SK-N-SH (cell line): ENCODE measurements around the gene FBXO42. TPM values are rescaled to one million over a fixed set of nuclear protein-coding genes. Genes with fewer than 3 reads are reported as not detected.

Experiments used
- CTCF ChIA-PET: fragments of 300-600, 350-600 bp; formaldehyde crosslinking; extraction: SDS; loops from one replicate; lab custom pipeline; 2021; lab: Yijun Ruan, JAX
- POLR2A ChIA-PET: fragments of 350-600 bp; sonication (Branson Sonifier 250); formaldehyde crosslinking; extraction: SDS; loops from one replicate; lab custom pipeline; 2020; ENCODE audit warnings: antibody characterized with exemption, inconsistent platforms; lab: Yijun Ruan, JAX
- DNase-seq: peaks from one replicate; pipeline ENCODE4 v3.0.0; 2012
- H2AFZ ChIP-seq: fragments of 200-600 bp; sonication (generic); 2 replicates; pipeline ENCODE4 v1.8.1; 2016; ENCODE audit warnings: antibody characterized with exemption, mild to moderate bottlenecking, low read depth
- H3F3A ChIP-seq: fragments of 200-600 bp; sonication (generic); replicated peaks from 2 replicates; pipeline ENCODE3; 2016; ENCODE audit warnings: antibody characterized with exemption, mild to moderate bottlenecking; ENCODE audit not compliant: insufficient read depth
- H3K27ac ChIP-seq, 2 experiments: fragments of 200-500 bp in 1 of 2; fragments of 200-600 bp in 1 of 2; sonication (Bioruptor generic) in 1 of 2; sonication (generic), shearing (Covaris generic) in 1 of 2; 2 replicates each; pipeline versions ENCODE4 v1.5.1 to v1.6.1; 2014 to 2016; ENCODE audit warnings: low read depth in 2 of 2, inconsistent platforms in 1 of 2, low read length in 1 of 2, mild to moderate bottlenecking in 1 of 2, mixed read lengths in 1 of 2
- H3K27me3 ChIP-seq: fragments of 200-600 bp; sonication (generic), shearing (Covaris generic); 2 replicates; pipeline ENCODE4 v1.6.1; 2016; ENCODE audit warnings: mixed run types; ENCODE audit not compliant: insufficient read depth
- H3K36me3 ChIP-seq, 2 experiments: fragments of 200-500 bp in 1 of 2; fragments of 200-600 bp in 1 of 2; sonication (Bioruptor generic) in 1 of 2; sonication (generic) in 1 of 2; replicated peaks in 1 of 2; 2 replicates each; pipeline versions ENCODE3 to v1.5.1; 2014 to 2016; ENCODE audit warnings: low read length in 1 of 2, mild to moderate bottlenecking in 1 of 2; ENCODE audit not compliant: insufficient read depth in 2 of 2, control insufficient read depth in 1 of 2
- H3K4me1 ChIP-seq, 2 experiments: fragments of 200-500 bp in 1 of 2; fragments of 200-600 bp in 1 of 2; sonication (Bioruptor generic) in 1 of 2; sonication (generic), shearing (Covaris generic) in 1 of 2; 2 replicates each; pipeline versions ENCODE4 v1.5.1 to v1.6.1; 2014 to 2016; ENCODE audit warnings: low read depth in 1 of 2, low read length in 1 of 2, mixed run types in 1 of 2; ENCODE audit not compliant: insufficient read depth in 2 of 2, control insufficient read depth in 1 of 2
- H3K4me2 ChIP-seq: fragments of 200-600 bp; sonication (generic), shearing (Covaris generic); 2 replicates; pipeline ENCODE4 v1.6.1; 2017; ENCODE audit warnings: mixed run types
- H3K4me3 ChIP-seq, 2 experiments: fragments of 200-500 bp in 1 of 2; fragments of 200-600 bp in 1 of 2; sonication (Bioruptor generic) in 1 of 2; sonication (generic), shearing (Covaris generic) in 1 of 2; 2 replicates each; pipeline versions ENCODE4 v1.5.1 to v1.8.1; 2014 to 2016; ENCODE audit warnings: low read depth in 2 of 2, inconsistent platforms in 1 of 2, low read length in 1 of 2, mild to moderate bottlenecking in 1 of 2, mixed read lengths in 1 of 2, moderate library complexity in 1 of 2
- H3K79me2 ChIP-seq: fragments of 200-600 bp; sonication (generic); 2 replicates; pipeline ENCODE4 v1.8.1; 2017; ENCODE audit warnings: mild to moderate bottlenecking; ENCODE audit not compliant: insufficient read depth
- H3K9ac ChIP-seq: fragments of 200-600 bp; sonication (generic); 2 replicates; pipeline ENCODE4 v1.6.1; 2017; ENCODE audit warnings: mixed run types
- H3K9me2 ChIP-seq: fragments of 200-600 bp; sonication (generic); 2 replicates; pipeline ENCODE4 v1.6.1; 2017; ENCODE audit warnings: mixed run types
- H3K9me3 ChIP-seq: fragments of 200-600 bp; sonication (generic); 2 replicates; pipeline ENCODE4 v1.6.1; 2017; ENCODE audit warnings: mixed run types, mild to moderate bottlenecking, moderate library complexity
- H4K20me1 ChIP-seq: fragments of 200-600 bp; sonication (generic); 2 replicates; pipeline ENCODE4 v1.6.1; 2017; ENCODE audit warnings: mild to moderate bottlenecking, mixed run types; ENCODE audit not compliant: insufficient read depth
- CHD2 ChIP-seq: fragments of 150-350 bp; IDR thresholded peaks from 2 replicates; pipeline ENCODE4 v1.6.1; 2018; ENCODE audit warnings: low read length; ENCODE audit not compliant: partially characterized antibody
- FOSL2 ChIP-seq: IDR thresholded peaks from 2 replicates; pipeline ENCODE4 v1.4.0; 2012; ENCODE audit warnings: low read depth, mild to moderate bottlenecking, moderate library complexity, borderline replicate concordance
- MEF2A ChIP-seq: IDR thresholded peaks from 2 replicates; pipeline ENCODE4 v1.4.0; 2012; ENCODE audit warnings: low read depth, borderline replicate concordance
- MXI1 ChIP-seq: IDR thresholded peaks from 2 replicates; pipeline ENCODE4 v1.6.1; 2012; ENCODE audit warnings: mild to moderate bottlenecking, low read depth, low read length, improper control_type of control experiment
- NRF1 ChIP-seq: IDR thresholded peaks from 2 replicates; pipeline ENCODE4 v1.6.1; 2012; ENCODE audit warnings: low read depth, mild to moderate bottlenecking, low read length
- RCOR1 ChIP-seq: fragments of 150-350 bp; IDR thresholded peaks from 2 replicates; pipeline ENCODE4 v1.6.1; 2017; ENCODE audit warnings: antibody characterized with exemption, low read length
- RFX5 ChIP-seq: IDR thresholded peaks from 2 replicates; pipeline ENCODE4 v1.6.1; 2012; ENCODE audit warnings: mild to moderate bottlenecking, improper control_type of control experiment, low read length
- RXRA ChIP-seq: IDR thresholded peaks from 2 replicates; pipeline ENCODE4 v1.4.0; 2012; ENCODE audit warnings: low read depth, mild to moderate bottlenecking, borderline replicate concordance
- SMC3 ChIP-seq: IDR thresholded peaks from 2 replicates; pipeline ENCODE4 v1.6.1; 2012; ENCODE audit warnings: low read depth, low read length, improper control_type of control experiment
- TAF1 ChIP-seq: IDR thresholded peaks from 2 replicates; pipeline ENCODE4 v1.6.1; 2012; ENCODE audit warnings: low read depth, mild to moderate bottlenecking, low read length, moderate library complexity, borderline replicate concordance
- TCF12 ChIP-seq: IDR thresholded peaks from 2 replicates; pipeline ENCODE4 v1.4.0; 2012
- TEAD4 ChIP-seq: IDR thresholded peaks from 2 replicates; pipeline ENCODE4 v1.4.0; 2012; ENCODE audit warnings: mild to moderate bottlenecking, borderline replicate concordance; ENCODE audit not compliant: insufficient read depth
- WGBS: methylation state at CpG from one replicate; pipeline ENCODE4 v1.1.6; 2017; ENCODE audit warnings: low lambda C conversion rate; 5-methylcytosine and 5-hydroxymethylcytosine counted together
- polyA plus RNA-seq, 3 experiments: library from polyadenylated mRNA; depleted of rRNA; stranded (reverse); fragments of >200 nt; gene quantifications; 2 replicates each; pipeline ENCODE4 v1.2.3, GENCODE V29; 2012
- TF ChIP-seq, protein P1 (sequence below): IDR thresholded peaks from 2 replicates; pipeline ENCODE4 v1.4.0; 2012; ENCODE audit warnings: low read depth, borderline replicate concordance
- TF ChIP-seq, protein P2 (sequence below): IDR thresholded peaks from 2 replicates; pipeline ENCODE4 v1.4.0; 2012; ENCODE audit warnings: low read depth
- TF ChIP-seq, protein P3 (sequence below): IDR thresholded peaks from 2 replicates; pipeline ENCODE4 v1.6.1; 2012; ENCODE audit warnings: mild to moderate bottlenecking, low read depth, low read length, moderate library complexity

FBXO42 gene
- polyA plus RNA-seq, 1 of the 3 experiments (the other 2 are of a cell fraction) = 8.6 TPM

DNA sequence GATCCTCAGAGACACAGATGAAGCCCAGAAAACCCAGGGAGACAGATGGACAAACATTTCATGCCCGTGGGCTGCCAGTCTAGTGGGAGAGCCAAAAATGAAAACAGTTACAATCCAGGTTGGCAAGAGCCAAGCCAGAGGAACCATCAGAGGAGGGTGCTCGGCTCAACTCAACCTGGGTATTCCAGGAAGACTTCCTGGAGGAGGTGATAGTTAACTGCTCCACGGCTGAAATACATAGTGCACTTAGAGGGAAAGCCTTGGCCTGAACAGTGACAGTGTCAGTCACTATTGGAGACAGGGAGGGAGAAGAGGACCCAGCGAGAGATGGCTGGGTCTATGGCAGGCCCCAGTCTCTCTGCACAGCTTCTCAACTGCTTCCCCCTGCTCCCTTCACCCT is 141.7 kb downstream of the FBXO42 start (continued):
- TF ChIP-seq CHD2 = no peak
- TF ChIP-seq FOSL2 = no peak
- TF ChIP-seq MEF2A = no peak
- TF ChIP-seq, protein P1, sequence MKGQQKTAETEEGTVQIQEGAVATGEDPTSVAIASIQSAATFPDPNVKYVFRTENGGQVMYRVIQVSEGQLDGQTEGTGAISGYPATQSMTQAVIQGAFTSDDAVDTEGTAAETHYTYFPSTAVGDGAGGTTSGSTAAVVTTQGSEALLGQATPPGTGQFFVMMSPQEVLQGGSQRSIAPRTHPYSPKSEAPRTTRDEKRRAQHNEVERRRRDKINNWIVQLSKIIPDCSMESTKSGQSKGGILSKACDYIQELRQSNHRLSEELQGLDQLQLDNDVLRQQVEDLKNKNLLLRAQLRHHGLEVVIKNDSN = no peak
- TF ChIP-seq RXRA = no peak
- TF ChIP-seq, protein P2, sequence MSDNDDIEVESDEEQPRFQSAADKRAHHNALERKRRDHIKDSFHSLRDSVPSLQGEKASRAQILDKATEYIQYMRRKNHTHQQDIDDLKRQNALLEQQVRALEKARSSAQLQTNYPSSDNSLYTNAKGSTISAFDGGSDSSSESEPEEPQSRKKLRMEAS = no peak

DNA sequence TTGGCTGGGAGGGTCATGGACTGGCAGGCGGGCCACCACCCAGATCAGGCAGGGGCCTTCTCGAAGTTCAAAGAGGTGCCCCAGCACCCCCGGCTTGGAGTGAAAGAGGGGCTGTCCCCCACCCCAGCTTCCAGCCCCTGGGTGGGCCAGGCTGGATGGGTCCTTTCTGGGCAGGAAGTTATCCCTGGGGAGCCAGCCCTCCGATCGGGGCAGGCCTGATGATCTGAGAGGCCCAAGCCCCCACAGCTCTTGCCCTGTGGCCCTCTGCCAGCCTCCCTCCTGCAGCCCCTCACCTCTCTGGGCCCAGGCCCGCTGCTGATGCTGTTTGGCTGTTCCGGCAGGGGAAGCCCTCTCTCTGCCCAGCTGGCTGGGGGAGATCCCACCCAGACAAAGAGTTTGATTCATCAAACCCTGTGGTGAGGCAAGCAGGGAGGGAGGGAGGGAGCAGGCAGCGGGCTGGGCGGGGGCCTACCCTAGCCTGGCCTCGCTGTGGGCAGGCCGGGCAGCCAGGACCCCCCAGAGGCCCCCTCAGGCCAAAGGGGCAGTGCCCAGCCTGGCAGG is 142.4 kb downstream of the FBXO42 start:
- DNase-seq = no peak

More for the DNA sequence above, 142.4 kb downstream of the FBXO42 start:
- 90% methylated on average over 9 of the region's 11 CpGs for WGBS
- Histone ChIP-seq H2AFZ (no peak overlapping the region), H3K9ac (no peak overlapping the region), H3K4me1 (peaks cover 0 to 28% of the 10 kb centered on the region in 2 experiments; a peak in 1 of 4 replicates), H3K4me3 (no peak overlapping the region)
- CTCF ChIA-PET = no interaction called here
- TF ChIP-seq RCOR1 (no peak), RXRA (no peak), SMC3 (no peak), CHD2 (no peak), NRF1 (no peak), TEAD4 (no peak), RFX5 (no peak), TCF12 (no peak), TAF1 (no peak), MXI1 (no peak), FOSL2 (no peak)
- TF ChIP-seq, protein P3, sequence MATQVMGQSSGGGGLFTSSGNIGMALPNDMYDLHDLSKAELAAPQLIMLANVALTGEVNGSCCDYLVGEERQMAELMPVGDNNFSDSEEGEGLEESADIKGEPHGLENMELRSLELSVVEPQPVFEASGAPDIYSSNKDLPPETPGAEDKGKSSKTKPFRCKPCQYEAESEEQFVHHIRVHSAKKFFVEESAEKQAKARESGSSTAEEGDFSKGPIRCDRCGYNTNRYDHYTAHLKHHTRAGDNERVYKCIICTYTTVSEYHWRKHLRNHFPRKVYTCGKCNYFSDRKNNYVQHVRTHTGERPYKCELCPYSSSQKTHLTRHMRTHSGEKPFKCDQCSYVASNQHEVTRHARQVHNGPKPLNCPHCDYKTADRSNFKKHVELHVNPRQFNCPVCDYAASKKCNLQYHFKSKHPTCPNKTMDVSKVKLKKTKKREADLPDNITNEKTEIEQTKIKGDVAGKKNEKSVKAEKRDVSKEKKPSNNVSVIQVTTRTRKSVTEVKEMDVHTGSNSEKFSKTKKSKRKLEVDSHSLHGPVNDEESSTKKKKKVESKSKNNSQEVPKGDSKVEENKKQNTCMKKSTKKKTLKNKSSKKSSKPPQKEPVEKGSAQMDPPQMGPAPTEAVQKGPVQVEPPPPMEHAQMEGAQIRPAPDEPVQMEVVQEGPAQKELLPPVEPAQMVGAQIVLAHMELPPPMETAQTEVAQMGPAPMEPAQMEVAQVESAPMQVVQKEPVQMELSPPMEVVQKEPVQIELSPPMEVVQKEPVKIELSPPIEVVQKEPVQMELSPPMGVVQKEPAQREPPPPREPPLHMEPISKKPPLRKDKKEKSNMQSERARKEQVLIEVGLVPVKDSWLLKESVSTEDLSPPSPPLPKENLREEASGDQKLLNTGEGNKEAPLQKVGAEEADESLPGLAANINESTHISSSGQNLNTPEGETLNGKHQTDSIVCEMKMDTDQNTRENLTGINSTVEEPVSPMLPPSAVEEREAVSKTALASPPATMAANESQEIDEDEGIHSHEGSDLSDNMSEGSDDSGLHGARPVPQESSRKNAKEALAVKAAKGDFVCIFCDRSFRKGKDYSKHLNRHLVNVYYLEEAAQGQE = no peak
- TF ChIP-seq, all 33 proteins: peak for 0
- Histone ChIP-seq H3K4me2 (no peak overlapping the region), H3K27me3 (no peaks in the 10 kb centered on the region), H3K9me3 (no peaks in the 10 kb centered on the region), H3K27ac (no peak overlapping the region), H4K20me1 (no peaks in the 10 kb centered on the region), H3K36me3 (no peaks in the 10 kb centered on the region), H3K79me2 (no peaks in the 10 kb centered on the region), H3F3A (peaks cover 15% of the 10 kb centered on the region), H3K9me2 (no peaks in the 10 kb centered on the region)
- POLR2A ChIA-PET = no interaction called here
